HEK293 (cell line): Measurements from ENCODE around the gene TESK2.
A peak's percentile ranks its signal among the peaks of the same experiment; 100 is the strongest.

Experiments used
- CTCF ChIP-seq: fragments of 450-650 bp; formaldehyde crosslinking; IDR thresholded peaks from 2 replicates; pipeline ENCODE4 v1.5.1; 2016; ENCODE audit warnings: missing biosample characterization, missing genetic modification characterization
- GFI1B ChIP-seq: fragments of 450-650 bp; formaldehyde crosslinking; IDR thresholded peaks from 2 replicates; pipeline ENCODE4 v1.5.1; 2016; ENCODE audit warnings: missing biosample characterization, missing genetic modification characterization
- INSM2 ChIP-seq: fragments of 450-650 bp; formaldehyde crosslinking; IDR thresholded peaks from 2 replicates; pipeline ENCODE4 v1.5.1; 2016; ENCODE audit warnings: missing biosample characterization, missing genetic modification characterization
- MYNN ChIP-seq: fragments of 450-650 bp; formaldehyde crosslinking; IDR thresholded peaks from 2 replicates; pipeline ENCODE4 v1.5.1; 2016; ENCODE audit warnings: missing biosample characterization, missing genetic modification characterization, borderline replicate concordance
- OSR2 ChIP-seq: fragments of 450-650 bp; formaldehyde crosslinking; IDR thresholded peaks from 2 replicates; pipeline ENCODE4 v1.5.1; 2016; ENCODE audit warnings: missing biosample characterization, missing genetic modification characterization
- RBAK ChIP-seq: fragments of 450-650 bp; formaldehyde crosslinking; IDR thresholded peaks from 2 replicates; pipeline ENCODE4 v1.5.1; 2016; ENCODE audit warnings: missing biosample characterization, missing genetic modification characterization
- SCRT2 ChIP-seq: fragments of 450-650 bp; formaldehyde crosslinking; IDR thresholded peaks from 2 replicates; pipeline ENCODE4 v1.5.1; 2016; ENCODE audit warnings: missing biosample characterization, missing genetic modification characterization
- ZBTB1 ChIP-seq: fragments of 450-650 bp; formaldehyde crosslinking; IDR thresholded peaks from 2 replicates; pipeline ENCODE4 v1.5.1; 2016; ENCODE audit warnings: missing biosample characterization, missing genetic modification characterization
- ZBTB20 ChIP-seq: fragments of 450-650 bp; formaldehyde crosslinking; IDR thresholded peaks from 2 replicates; pipeline ENCODE4 v1.5.1; 2016; ENCODE audit warnings: missing biosample characterization, missing genetic modification characterization
- ZBTB21 ChIP-seq: fragments of 450-650 bp; formaldehyde crosslinking; IDR thresholded peaks from 2 replicates; pipeline ENCODE4 v1.5.1; 2017; ENCODE audit warnings: missing biosample characterization, missing genetic modification characterization
- ZBTB49 ChIP-seq: fragments of 450-650 bp; formaldehyde crosslinking; IDR thresholded peaks from 2 replicates; pipeline ENCODE4 v1.5.1; 2016; ENCODE audit warnings: missing biosample characterization, missing genetic modification characterization, low read depth
- ZBTB6 ChIP-seq: fragments of 450-650 bp; formaldehyde crosslinking; IDR thresholded peaks from 2 replicates; pipeline ENCODE4 v1.5.1; 2017; ENCODE audit warnings: missing biosample characterization, missing genetic modification characterization
- ZBTB7A ChIP-seq: fragments of 450-650 bp; formaldehyde crosslinking; IDR thresholded peaks from 2 replicates; pipeline ENCODE4 v1.5.1; 2016; ENCODE audit warnings: low read depth, missing biosample characterization, missing genetic modification characterization
- ZNF121 ChIP-seq: fragments of 450-650 bp; formaldehyde crosslinking; IDR thresholded peaks from 2 replicates; pipeline ENCODE4 v1.5.1; 2016; ENCODE audit warnings: missing biosample characterization, missing genetic modification characterization
- ZNF148 ChIP-seq: fragments of 450-650 bp; formaldehyde crosslinking; IDR thresholded peaks from 2 replicates; pipeline ENCODE4 v1.5.0; 2017; ENCODE audit warnings: missing biosample characterization, missing genetic modification characterization, borderline replicate concordance
- ZNF266 ChIP-seq: fragments of 450-650 bp; formaldehyde crosslinking; IDR thresholded peaks from 2 replicates; pipeline ENCODE4 v1.5.1; 2016; ENCODE audit warnings: missing biosample characterization, missing genetic modification characterization, low read depth
- ZNF513 ChIP-seq: fragments of 450-650 bp; IDR thresholded peaks from 2 replicates; pipeline ENCODE4 v1.5.1; 2018; ENCODE audit warnings: missing biosample characterization, missing genetic modification characterization
- ZNF544 ChIP-seq: fragments of 450-650 bp; formaldehyde crosslinking; IDR thresholded peaks from 2 replicates; pipeline ENCODE4 v1.5.0; 2017; ENCODE audit warnings: missing biosample characterization, missing genetic modification characterization
- ZNF548 ChIP-seq: fragments of 450-650 bp; formaldehyde crosslinking; IDR thresholded peaks from 2 replicates; pipeline ENCODE4 v1.5.1; 2016; ENCODE audit warnings: missing biosample characterization, missing genetic modification characterization
- ZNF629 ChIP-seq: fragments of 450-650 bp; formaldehyde crosslinking; IDR thresholded peaks from 2 replicates; pipeline ENCODE4 v1.5.1; 2017; ENCODE audit warnings: missing biosample characterization, missing genetic modification characterization
- ZNF670 ChIP-seq: fragments of 450-650 bp; formaldehyde crosslinking; IDR thresholded peaks from 2 replicates; pipeline ENCODE4 v1.5.1; 2016; ENCODE audit warnings: missing biosample characterization, missing genetic modification characterization, low read depth
- ZNF776 ChIP-seq: fragments of 450-650 bp; formaldehyde crosslinking; IDR thresholded peaks from 2 replicates; pipeline ENCODE4 v1.5.0; 2017; ENCODE audit warnings: missing biosample characterization, missing genetic modification characterization, borderline replicate concordance
- ZNF785 ChIP-seq: fragments of 450-650 bp; formaldehyde crosslinking; IDR thresholded peaks from 2 replicates; pipeline ENCODE4 v1.5.1; 2016; ENCODE audit warnings: missing biosample characterization, missing genetic modification characterization
- ZSCAN16 ChIP-seq: fragments of 450-650 bp; formaldehyde crosslinking; IDR thresholded peaks from 2 replicates; pipeline ENCODE4 v1.5.1; 2016; ENCODE audit warnings: missing biosample characterization, missing genetic modification characterization
- ZSCAN18 ChIP-seq: fragments of 450-650 bp; formaldehyde crosslinking; IDR thresholded peaks from 2 replicates; pipeline ENCODE4 v1.5.1; 2016; ENCODE audit warnings: missing biosample characterization, missing genetic modification characterization
- ZSCAN30 ChIP-seq: fragments of 450-650 bp; IDR thresholded peaks from 2 replicates; pipeline ENCODE4 v1.5.1; 2018; ENCODE audit warnings: missing biosample characterization, mild to moderate bottlenecking, missing genetic modification characterization, moderate library complexity

The TESK2 gene

GRCh38 chr1:45521413-45522323 is 30.7 kb upstream of the TESK2 start, which contains the start of gene PRDX1 (continued):
- TF ChIP-seq ZNF513 (tag by site-specific recombination) (0 out of 2 replicates have a peak, but pooled peaks have one; percentile 29), ZSCAN18 (tag by site-specific recombination) (0 out of 2 replicates have a peak, but pooled peaks have one; percentile 64), ZBTB1 (tag by site-specific recombination) (peak; percentile 10; the same call in 1 of the 2 replicates), ZBTB20 (tag by site-specific recombination) (peak; percentile 70; the same call in 1 of the 2 replicates), ZNF121 (tag by site-specific recombination) (peak; percentile 79; the same call in 1 of the 2 replicates), ZBTB49 (tag by site-specific recombination) (no peak), ZNF148 (0 out of 2 replicates have a peak, but pooled peaks have one; percentile 46), INSM2 (tag by site-specific recombination) (peak; percentile 84), ZNF266 (no peak), ZBTB7A (tag by site-specific recombination) (peak; percentile 86), ZBTB6 (tag by site-specific recombination) (peak; percentile 43; the same call in 1 of the 2 replicates), RBAK (tag by site-specific recombination) (no peak), ZSCAN30 (tag by site-specific recombination) (peak; percentile 69; the same call in 1 of the 2 replicates), MYNN (tag by site-specific recombination) (no peak), SCRT2 (peak; percentile 99), ZNF544 (tag by site-specific recombination) (no peak), ZNF548 (tag by site-specific recombination) (no peak), GFI1B (peak; percentile 54; the same call in 1 of the 2 replicates), ZSCAN16 (tag by site-specific recombination) (no peak), CTCF (tag by site-specific recombination) (peak; percentile 75), ZNF629 (peak; percentile 84), OSR2 (tag by site-specific recombination) (no peak), ZNF785 (tag by site-specific recombination) (0 out of 2 replicates have a peak, but pooled peaks have one; percentile 80), ZBTB21 (tag by site-specific recombination) (peak; percentile 70; the same call in 1 of the 2 replicates), ZNF670 (tag by site-specific recombination) (no peak), ZNF776 (tag by site-specific recombination) (no peak)
